HUDEP-2 (cell line): ENCODE data around the gene PERCC1.
"Not testable (repeated sequence)": the region's sequence is repeated elsewhere in the genome, so short reads cannot be mapped to it uniquely, and the experiment has no call there.

ENCODE experiments used
- DNase-seq, 76 experiments: peaks; one replicate each; lab custom pipeline; 2025; ENCODE audit not compliant: unreplicated experiment in 76 of 76; lab: John Stamatoyannopoulos, UW

Gene PERCC1

GRCh38 chr16:1433263-1433560, 2.3 kb downstream of the PERCC1 start:
- DNase-seq, result no peak

GRCh38 chr16:1433756-1434155, 2.9 kb downstream of the PERCC1 start:
- DNase-seq, result no peak

DNA sequence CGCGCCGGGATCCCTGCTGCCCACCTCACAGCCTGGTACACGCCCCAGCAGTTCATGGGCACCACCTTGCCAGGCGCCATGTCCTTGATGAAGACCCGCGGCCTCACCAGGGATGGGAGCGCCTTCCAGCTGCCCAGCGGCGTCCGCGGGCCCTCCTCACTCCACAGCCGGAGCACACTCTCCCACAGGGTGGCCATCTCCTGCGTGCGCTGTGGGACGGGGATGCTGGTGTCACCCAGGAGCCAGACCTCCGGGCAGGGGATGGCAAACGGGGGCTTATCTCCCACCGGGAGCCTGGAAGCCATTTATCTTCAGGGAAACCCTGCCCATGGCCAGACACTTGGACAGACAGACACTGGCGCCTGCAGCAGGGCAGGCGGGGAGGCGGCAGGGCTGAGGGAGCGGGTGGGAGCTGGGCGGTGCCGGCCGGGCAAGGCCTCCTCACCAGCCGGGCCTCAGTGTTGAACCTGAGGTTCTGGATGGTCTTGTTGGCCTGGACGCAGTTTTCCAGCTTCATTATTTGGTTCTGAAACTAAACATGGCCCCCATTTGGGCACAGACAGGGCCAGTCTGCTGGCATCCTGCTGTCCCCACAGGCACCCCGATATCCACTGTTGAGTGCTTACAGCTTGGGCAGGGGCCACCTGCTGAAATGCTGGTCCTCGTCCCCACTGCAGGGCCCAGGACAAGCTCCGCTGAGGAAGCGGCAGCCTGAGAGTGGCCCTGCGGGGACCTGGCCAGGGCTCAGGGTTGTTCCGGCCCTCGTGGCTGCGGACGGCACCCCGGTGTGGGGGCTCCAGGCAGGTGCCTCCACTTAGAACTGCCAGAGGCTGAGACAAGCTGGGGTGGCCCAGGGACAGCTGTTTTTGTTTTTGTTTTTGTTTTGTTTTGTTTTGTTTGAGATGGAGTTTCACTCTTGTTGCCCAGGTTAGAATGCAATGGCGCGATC, 4.0 kb downstream of the PERCC1 start:
- DNase-seq, result no peak

DNA sequence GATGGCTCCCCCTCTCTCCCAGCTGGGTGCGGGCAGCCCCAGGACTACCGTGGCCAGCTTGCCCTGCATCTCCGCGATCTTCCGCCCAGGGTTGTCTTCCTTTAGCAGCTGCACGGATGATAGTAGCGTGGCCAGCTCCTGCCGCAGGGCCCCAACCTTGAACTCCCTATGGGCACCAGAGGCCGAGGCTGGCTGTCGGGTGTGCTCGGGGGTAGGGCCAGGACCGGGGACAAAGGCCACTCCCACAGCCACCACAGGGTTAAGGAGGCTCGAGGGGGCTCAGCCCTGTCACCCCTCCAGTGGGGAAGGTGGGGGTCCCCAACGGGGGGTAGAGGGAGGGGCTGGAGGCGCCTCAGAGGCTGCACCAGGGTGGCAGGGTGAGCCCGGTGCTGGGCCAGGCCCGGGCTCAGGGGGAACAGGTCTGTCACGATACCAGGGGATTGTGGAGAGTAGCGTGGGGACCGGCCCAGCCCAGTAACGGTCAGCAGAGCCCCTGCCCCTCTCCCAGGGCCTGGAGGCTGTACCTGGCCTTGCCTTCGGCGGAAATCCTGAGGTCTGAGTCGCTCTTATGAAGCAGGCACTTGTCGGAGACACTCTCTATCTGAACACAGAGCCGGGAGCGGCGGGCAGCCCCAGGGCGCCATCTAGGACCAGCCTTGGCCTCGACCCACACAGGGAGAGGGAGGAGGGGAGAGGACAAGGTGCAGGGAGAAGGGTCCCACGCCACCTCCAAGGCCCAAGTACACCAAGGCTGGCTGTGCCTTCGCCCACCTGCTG, 5.2 kb downstream of the PERCC1 start:
- no peak for DNase-seq

- DNase-seq, result no peak
Measured at GRCh38 chr16:1436731-1437355, 6.0 kb downstream of the PERCC1 start.

GRCh38 chr16:1437606-1438005, 6.7 kb downstream of the PERCC1 start:
- DNase-seq, result no peak

- no peak for DNase-seq
Measured at GRCh38 chr16:1438229-1439057, 7.6 kb downstream of the PERCC1 start.

GRCh38 chr16:1439058-1439698, 8.3 kb downstream of the PERCC1 start:
- DNase-seq, result no peak

GRCh38 chr16:1439699-1440074, 8.8 kb downstream of the PERCC1 start:
- DNase-seq, result not testable (repeated sequence)

GRCh38 chr16:1441391-1441829, 10.5 kb downstream of the PERCC1 start:
- no peak for DNase-seq

GRCh38 chr16:1442697-1443096, 11.8 kb downstream of the PERCC1 start:
- DNase-seq, result no peak

DNA sequence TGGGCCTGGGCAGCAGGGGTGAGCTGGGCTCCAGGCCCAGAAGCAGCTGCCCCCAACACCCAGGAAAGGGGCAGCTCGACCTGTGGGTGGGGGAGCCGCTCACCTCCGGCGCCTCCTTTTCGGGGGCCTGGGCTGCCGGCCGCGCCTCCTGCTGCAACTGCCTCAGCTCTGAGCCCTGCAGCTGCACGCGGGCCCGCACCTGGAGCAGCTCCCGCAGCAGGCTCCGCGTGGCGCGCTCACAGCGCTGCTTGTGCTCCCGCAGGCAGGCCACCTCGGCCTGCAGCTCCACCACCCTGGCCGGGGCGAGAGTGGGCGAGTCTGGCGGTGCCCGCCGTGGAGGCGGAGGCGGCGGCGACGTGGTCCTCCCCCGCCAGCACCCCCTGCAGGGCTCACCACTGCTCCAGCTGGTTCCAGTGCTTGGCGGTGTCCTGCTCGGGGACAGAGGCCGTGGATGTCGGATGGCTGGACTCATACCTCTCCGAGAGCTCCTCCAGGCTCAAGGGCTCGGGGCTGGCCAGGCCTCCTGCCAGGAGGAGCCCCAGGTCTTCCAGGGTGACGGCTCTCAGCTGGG, 12.6 kb downstream of the PERCC1 start:
- no peak for DNase-seq

DNA sequence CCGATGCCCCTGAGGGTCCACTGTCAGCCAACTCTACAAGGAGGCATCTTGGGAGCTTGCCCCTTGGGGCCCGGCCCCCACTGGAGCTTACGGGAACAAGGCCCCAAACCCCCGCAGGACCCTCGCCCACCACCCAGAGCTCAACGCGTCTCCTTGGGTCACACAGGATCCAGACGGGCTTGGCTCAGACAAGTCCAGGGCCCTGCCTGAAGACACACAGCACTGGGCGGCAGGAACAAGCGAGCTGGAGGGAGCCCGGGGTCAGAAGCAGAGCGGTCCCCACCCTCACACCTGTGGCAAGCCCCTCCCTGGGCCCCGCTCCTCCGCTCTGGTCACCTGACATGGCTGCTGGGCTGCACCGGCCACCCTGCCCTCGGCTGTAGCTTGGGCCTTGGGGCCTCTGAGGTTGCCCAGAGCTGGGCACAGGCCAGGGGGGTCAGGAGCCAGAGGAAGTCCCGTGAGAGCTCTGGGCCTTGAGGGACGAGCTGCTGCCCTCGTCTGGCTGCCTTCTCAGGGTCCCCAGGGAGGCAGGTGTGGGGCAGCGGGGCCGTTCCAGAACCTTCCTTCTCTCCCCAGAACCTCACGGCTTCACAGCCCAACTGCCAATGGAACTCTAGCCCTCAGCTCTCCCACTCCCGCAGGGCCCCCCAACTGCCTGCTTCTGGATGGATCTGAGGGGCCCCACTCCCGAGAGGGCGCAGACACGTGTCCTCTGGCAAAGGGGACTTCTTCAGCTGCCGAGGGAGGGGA, 13.3 kb downstream of the PERCC1 start, which contains the start of gene CCDC154:
Gene CCDC154, minus strand, starts transcription at position 577 of the 750 bp plus-strand sequence. Its CDS starts 234 bp downstream, at position 343.
- no peak for DNase-seq

DNA sequence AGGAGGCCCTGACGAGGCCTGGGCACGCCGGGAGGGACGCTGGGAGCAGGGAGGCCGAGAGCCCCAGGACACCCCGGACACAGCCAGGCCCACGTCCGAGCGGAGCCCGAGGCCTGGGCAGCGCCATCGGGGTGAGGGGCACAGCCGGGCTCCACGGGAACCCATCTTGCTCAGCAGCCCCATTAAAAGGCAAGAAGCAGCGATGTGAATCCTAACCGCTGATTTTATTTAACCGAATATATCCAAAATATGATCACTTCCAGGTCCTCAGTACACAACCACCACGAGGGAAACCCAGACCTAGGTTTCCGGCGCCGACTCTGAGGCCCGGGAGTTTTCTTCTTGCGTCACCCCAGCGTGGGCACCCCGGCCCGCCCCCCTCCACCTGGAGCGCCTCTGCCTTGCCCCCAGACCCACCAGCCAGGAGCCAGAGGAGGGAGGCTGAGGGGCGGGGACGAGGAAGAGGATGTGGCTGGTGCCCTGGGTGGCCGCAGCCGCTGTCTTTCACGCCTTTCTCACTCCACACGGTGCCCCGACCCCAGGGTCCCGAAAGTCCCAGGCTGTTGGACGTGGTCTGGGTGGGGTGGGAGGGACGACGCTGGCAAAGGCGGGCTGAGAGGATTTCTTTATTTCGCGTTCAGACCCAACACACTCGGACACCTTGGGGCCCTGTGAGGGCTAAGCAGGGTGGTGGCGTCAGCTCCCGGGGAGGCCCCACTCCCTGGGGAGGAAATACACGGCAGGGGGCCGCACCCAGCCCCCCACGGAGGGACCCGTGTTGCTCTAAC, 14.0 kb downstream of the PERCC1 start:
- DNase-seq, result no peak

- DNase-seq, result no peak
Measured at GRCh38 chr16:1445518-1446203, 14.8 kb downstream of the PERCC1 start.

GRCh38 chr16:1446296-1447080, 15.6 kb downstream of the PERCC1 start:
- DNase-seq, result no peak

DNA sequence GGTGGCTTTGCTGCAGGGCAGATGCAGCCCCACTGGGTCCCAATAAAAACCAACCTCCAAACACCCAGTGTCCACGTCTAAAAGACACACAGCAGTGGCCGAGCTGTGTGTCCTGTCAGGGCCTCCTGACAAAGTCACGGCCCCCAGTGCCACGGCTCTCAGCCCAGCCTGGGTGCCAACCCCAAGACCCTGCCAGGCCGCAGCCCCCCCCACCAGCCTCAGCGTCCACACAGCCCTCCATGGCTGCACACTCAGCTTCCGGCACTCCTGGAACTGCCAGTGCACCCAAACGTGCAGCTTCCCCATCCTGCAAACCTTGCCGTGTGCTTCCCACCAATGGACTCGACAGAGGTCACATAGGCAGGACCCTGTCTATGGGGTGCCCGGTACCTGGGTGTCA, 17.1 kb downstream of the PERCC1 start:
- no peak for DNase-seq
